GM21367 (cell line): ENCODE data around the gene RGMB.
"Not testable (repeated sequence)": the region's sequence is repeated elsewhere in the genome, so short reads cannot be mapped to it uniquely, and the experiment has no call there.

Experiments
- ATAC-seq: cut with Tn5 transposase; IDR thresholded peaks from one replicate; pipeline ENCODE4 v1.9.1; 2021; ENCODE audit not compliant: unreplicated experiment

RGMB gene

DNA sequence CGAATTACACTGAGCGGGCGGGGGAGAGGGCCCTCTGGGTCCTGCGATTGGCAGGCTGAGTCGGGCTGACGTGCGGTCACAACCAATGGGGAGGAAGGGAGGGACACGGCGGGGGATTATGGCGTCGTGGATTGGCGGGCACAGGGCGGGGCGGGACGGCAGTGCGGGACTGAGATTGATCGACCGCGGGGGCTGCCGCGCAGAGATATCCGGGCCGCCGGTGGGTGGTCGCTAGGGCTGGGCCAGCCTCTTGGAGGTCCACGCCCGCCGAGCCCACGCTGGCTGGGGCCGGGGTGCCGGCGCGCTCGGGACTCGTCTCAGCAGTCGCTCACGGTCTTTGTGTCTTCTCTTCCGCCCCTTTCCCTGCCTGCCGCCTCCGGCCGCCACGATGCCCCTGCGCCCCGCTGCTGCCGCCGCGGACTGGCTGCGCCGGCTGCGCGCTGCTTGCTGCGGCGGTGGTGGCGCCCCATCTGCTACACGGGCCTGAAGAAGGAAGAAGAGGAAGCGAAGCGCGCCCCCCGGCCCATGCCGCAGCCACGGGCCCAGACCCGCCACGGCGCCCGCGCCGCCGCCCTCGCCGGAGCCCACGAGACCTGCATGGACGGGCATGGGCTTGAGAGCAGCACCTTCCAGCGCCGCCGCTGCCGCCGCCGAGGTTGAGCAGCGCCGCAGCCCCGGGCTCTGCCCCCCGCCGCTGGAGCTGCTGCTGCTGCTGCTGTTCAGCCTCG lies at the start of gene RGMB:
Gene RGMB (plus strand): TSS at position 200 of the 728 bp plus-strand sequence. CDS start 408 bp downstream, at position 608.
- peak; percentile 80 for ATAC-seq

- no peak for ATAC-seq
These were observed 47.2 kb upstream of the RGMB start for GRCh38 chr5:98726258-98726657.

- ATAC-seq = no peak
These were observed 45.8 kb upstream of the RGMB start for GRCh38 chr5:98727686-98728085.

- no peak for ATAC-seq
These were observed 38.8 kb upstream of the RGMB start for GRCh38 chr5:98734646-98735045.

DNA sequence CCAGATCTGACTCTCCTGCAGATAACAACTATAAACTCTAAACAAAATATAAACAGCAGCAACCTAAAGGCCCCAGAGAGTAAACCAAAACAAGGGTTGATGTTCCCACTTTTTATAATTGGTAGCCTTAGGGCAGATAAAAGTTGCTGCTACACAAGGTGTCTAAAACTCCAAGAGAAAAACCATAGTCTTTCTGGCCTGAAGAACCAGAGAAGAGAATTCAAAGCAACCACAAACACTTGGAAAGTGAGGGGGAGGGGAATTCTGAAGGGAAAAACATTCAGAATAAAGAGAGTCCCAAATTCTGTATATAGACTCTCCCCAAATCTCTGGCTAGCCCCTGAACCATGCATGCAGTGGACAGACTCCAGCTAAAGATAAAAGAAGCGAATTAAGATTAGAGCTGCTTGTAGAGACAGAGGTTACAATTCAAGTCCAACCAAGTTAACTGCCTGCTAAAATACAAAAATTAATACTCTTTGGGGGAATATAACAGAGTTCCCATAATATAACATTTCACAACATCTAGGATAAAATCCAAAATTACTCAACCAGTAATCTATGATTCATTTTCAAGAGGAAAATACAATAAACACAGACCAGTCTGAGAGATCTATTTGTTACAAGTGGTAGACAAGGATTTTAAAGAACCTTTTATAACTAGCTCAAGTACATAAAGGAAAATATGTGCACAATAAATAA lies 37.5 kb upstream of the RGMB start:
- no peak for ATAC-seq

- ATAC-seq = no peak
These were observed 36.7 kb upstream of the RGMB start for GRCh38 chr5:98736753-98737152.

GRCh38 chr5:98737441-98737840 lies 36.0 kb upstream of the RGMB start:
- ATAC-seq = not testable (repeated sequence)

- not testable (repeated sequence) for ATAC-seq
These were observed 34.8 kb upstream of the RGMB start for GRCh38 chr5:98738481-98739149.

- ATAC-seq = no peak
These were observed 31.5 kb upstream of the RGMB start for GRCh38 chr5:98741926-98742325.

- ATAC-seq = no peak
These were observed 30.9 kb upstream of the RGMB start for GRCh38 chr5:98742396-98743073.

DNA sequence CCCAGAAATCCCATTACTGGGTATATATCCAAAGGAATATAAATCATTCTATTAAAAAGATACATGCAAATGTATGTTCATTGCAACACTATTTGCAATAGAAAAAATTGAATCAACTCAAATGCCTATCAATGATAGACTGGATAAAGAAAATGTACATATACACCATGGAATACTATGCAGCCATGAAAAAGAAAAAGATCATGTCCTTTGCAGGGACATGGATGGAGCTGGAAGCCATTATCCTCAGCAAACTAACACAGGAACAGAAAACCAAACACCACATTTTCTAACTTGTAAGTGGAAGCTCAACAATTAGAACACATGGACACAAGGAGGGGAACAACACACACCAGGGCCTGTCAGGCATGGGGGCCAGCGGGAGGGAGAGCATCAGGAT lies 25.2 kb upstream of the RGMB start:
- ATAC-seq = not testable (repeated sequence)

GRCh38 chr5:98749046-98749445 lies 24.4 kb upstream of the RGMB start:
- no peak for ATAC-seq

GRCh38 chr5:98750693-98751092 lies 22.8 kb upstream of the RGMB start:
- peak; percentile 87 for ATAC-seq

DNA sequence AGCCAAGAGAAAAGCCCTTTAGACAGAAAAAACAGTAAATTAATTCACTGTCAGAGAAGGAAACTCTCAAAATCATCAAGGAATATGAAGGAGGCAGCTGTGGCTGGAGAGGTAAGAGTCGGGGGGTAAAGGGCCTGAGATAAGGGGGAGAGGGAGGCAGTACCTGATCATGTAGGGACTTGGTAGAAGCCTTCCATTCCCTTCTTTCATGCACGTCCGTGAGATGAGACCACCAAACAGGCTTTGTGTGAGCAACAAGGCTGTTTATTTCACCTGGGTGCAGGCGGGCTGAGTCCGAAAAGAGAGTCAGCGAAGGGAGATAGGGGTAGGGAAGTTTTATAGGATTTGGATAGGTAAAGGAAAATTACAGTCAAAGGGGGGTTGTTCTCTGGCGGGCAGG lies 21.1 kb upstream of the RGMB start:
- not testable (repeated sequence) for ATAC-seq

GRCh38 chr5:98752801-98753200 lies 20.7 kb upstream of the RGMB start:
- not testable (repeated sequence) for ATAC-seq

DNA sequence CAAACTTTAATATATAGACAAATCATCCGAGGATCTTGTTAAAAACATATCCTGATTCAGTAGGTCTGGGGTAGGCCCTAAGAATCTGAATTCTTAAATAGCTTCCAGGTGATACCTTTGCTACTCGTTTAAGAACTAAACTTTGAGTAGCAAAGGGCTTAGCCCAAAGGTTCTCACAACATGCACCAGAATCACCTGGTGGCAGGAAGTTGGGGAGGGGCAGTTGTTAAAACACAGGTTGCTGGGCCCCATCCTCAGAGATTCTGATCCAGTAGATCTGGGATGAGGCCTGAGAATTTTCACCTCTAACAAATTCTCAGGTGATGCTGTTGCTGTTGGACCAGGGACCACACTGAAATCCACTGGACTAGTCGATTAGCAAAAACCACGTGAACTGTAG lies 20.0 kb upstream of the RGMB start:
- ATAC-seq = no peak

GRCh38 chr5:98755406-98755805 lies 18.1 kb upstream of the RGMB start:
- no peak for ATAC-seq

- no peak for ATAC-seq
These were observed 15.5 kb upstream of the RGMB start for GRCh38 chr5:98757978-98758377.

DNA sequence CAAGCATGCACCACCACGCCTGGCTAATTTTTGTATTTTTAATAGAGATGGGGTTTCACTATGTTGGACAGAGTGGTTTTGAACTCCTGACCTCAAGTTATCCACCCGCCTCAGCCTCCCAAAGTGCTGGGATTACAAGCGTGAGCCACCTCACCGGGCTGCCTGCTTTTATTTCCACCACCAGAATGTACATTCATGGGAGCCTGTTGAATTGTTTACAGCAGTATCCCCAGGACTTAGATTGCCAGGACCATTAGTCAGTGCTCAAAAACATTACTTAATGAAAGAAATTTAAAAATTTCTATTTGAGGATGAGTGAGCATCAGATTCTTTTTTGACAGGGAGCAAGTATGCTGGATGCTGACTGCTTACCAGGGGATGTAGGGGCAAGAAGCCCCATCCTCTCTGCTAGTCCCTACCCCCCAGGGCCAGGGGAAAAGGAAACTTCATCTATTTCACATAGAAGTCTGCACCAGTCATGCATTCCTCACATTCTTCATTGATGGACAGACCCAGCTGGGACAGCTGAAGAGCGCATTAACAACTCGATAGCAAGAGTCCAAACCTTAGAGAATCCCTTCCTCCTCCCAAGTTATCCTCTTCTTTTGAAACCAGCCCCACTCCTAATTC lies 10.3 kb upstream of the RGMB start:
- no peak for ATAC-seq

- ATAC-seq = no peak
These were observed 7.6 kb upstream of the RGMB start for GRCh38 chr5:98765815-98766214.

DNA sequence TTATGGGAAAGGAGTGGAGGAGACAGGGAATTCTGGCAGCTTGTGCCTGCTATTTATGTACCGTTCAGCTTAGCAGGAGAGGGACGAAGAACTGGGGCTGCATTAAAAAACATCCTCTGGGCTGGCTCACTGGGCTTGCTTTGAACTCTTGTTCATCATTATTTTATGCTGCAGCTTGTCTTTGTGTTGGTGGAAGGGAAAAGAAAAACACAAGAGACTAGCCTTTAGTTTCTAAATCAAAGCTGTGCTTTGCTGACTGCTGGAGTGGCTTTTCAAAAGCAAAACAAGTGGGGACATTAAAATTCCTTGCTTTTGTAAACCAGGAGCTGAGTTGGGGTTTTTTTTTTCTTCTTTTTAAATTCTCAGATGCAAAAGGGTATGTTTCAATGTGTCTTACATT lies 5.9 kb upstream of the RGMB start:
- no peak for ATAC-seq
